GM10248 (cell line): ENCODE results near the gene RUNX2.

Experiments used
- CTCF ChIA-PET: fragments of 300-600 bp; sonication (Branson Sonifier 250); formaldehyde crosslinking; extraction: SDS; loops from one replicate; lab custom pipeline; 2021; ENCODE audit warnings: antibody characterized with exemption; lab: Yijun Ruan, JAX
- POLR2A ChIA-PET: fragments of 350-650 bp; sonication (Branson Sonifier 250); formaldehyde crosslinking; extraction: SDS; loops from one replicate; lab custom pipeline; 2020; ENCODE audit warnings: antibody characterized with exemption; lab: Yijun Ruan, JAX
- DNase-seq: peaks from one replicate; pipeline ENCODE4 v3.0.0; 2012; ENCODE audit errors: extremely low spot score
- TF ChIP-seq, protein P1 (sequence below): IDR thresholded peaks from 2 replicates; pipeline ENCODE4 v1.5.1; 2012; ENCODE audit warnings: mild to moderate bottlenecking, low read depth; ENCODE audit errors: extremely low read depth, missing control alignments, control extremely low read depth

The RUNX2 gene

DNA sequence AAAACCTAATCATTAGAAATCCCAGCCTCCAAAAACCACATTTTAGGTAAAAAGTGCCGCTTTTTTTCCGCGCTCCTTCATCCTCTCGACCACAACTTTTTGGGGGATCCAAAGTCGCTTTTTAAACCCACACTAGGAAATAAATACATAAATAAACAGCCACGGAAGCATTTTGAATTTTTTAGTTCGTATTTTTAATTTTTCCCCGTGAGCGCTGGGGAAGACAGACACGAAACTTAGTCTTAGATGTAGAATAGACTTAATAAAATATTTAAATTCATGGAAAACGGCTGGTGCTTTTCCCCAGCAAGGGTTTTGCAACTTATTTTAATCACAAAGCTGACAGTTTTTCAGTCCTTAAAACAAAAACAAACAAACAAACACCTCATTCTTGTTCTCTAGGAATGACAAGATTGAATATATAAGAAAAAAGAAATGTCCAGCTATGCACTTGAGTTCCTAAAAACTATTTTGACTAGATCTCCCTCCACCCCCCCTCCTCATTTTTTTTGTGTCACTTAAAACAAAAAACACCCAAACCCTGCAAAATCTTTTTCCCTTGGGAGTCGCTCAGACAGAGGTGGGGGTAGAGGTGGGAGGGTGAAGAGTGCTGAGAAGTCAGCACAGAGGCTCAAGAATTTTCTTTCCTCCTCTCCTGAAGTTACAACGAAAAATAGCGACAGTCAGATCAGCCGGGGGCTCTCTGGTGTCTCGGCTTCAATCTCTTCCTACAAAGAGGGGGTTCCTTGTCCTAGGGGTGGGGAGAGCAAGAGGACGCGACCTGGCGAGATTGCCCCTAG is 93.0 kb downstream of the RUNX2 start:
- ChIA-PET CTCF (interaction anchor here (1.4 to 4.6 kb wide), 4 partner anchors 315 to 791 kb away, joined by 3 to 26 read pairs (median 4); no protein-coding TSS in a partner anchor), POLR2A (no interaction called here)
- peak; percentile 21 for DNase-seq
- TF ChIP-seq, protein P1, sequence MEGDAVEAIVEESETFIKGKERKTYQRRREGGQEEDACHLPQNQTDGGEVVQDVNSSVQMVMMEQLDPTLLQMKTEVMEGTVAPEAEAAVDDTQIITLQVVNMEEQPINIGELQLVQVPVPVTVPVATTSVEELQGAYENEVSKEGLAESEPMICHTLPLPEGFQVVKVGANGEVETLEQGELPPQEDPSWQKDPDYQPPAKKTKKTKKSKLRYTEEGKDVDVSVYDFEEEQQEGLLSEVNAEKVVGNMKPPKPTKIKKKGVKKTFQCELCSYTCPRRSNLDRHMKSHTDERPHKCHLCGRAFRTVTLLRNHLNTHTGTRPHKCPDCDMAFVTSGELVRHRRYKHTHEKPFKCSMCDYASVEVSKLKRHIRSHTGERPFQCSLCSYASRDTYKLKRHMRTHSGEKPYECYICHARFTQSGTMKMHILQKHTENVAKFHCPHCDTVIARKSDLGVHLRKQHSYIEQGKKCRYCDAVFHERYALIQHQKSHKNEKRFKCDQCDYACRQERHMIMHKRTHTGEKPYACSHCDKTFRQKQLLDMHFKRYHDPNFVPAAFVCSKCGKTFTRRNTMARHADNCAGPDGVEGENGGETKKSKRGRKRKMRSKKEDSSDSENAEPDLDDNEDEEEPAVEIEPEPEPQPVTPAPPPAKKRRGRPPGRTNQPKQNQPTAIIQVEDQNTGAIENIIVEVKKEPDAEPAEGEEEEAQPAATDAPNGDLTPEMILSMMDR: no peak

DNA sequence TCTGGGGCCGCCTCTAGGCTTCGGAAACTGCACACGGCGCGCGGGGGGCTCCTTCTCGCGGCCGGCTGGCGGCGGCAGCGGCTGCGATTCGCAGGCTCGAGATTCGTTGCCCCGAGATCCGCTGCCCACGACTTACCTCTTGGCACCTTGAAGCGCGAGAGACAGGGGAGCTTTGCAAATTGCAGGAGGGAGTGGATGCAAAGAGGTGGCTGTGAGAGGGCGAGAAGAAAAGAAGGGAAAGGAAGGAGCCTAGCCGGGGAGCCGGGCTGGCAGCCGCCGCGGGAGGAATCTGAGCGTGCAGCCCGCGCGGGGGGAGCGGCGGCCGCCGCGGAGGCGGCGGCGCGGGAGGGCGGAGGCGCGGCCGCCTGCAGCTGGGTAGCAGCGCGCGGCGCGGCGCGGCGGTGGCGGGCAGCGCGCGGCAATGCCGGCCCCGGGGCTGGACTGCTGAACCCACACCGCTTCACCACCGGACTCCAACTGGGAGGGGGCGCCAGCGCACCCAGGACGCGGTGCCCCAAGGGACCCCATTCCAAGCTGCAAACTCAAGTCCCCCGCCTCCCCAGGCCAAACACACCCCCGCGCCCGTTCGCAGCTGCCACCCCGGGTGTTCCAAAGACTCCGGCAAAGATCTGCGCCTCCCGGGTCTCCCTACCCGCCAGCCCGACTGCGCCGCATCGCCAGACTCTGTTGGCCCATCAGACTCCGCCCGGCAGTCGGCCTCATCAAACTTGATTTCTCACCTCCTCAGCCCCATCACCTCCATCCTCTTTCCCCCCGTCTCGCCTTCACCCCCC is 93.8 kb downstream of the RUNX2 start:
- CTCF ChIA-PET: interaction anchor here (1.4 to 4.6 kb wide), 2 partner anchors 315 to 765 kb away, joined by 3 to 26 read pairs; no protein-coding TSS in a partner anchor
- POLR2A ChIA-PET: no interaction called here
- DNase-seq: peak; percentile 26
- TF ChIP-seq, protein P1: peak; percentile 35

DNA sequence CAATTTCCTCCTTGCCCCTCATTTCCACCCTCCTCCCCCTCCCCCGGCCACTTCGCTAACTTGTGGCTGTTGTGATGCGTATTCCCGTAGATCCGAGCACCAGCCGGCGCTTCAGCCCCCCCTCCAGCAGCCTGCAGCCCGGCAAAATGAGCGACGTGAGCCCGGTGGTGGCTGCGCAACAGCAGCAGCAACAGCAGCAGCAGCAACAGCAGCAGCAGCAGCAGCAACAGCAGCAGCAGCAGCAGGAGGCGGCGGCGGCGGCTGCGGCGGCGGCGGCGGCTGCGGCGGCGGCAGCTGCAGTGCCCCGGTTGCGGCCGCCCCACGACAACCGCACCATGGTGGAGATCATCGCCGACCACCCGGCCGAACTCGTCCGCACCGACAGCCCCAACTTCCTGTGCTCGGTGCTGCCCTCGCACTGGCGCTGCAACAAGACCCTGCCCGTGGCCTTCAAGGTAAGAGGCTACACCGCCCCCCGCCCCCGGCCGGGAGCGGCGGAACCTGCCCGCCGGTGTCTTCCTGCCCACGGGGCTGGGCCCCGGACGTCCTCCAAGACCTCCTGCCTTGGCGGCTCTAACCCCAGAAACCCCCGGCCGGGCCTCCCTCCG is 94.5 kb downstream of the RUNX2 start:
- TF ChIP-seq, protein P1: no peak
- CTCF ChIA-PET: no interaction called here
- DNase-seq: peak; percentile 17
- POLR2A ChIA-PET: no interaction called here

DNA sequence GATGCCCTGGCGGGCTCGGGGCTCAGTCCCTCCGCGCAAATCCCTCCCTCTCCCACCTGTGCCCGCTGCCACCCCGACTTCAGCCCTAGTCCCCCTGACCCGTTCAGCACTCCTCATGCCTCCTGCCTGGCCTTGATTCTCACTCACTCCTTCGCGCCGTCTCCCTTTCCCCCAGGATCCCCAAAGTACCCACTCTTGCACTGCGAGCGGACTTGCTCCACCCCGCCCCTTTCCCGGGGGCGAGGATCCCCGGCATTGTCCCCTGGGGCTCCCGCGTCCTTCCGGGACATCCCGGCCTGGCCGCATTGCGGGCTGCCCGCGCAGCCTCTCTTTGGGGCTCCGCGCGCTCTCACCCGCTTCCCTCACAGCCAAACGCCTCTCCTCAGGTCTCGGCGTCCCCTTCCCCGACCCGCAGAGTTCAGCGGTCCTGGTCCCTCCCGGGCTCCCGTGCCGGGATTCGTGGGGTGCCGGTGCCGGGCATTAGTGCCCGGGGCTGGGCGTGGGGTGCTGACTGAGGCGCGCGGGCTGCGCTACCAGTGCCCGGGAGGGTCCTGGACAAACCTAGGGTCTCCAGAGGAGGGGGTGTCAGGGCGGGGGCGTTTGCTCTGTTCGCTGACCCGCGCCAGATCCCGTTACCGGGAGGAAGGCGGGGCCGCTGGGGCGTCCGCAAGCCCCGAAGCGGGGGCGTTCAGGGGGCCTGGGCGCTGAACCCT is 95.1 kb downstream of the RUNX2 start:
- ChIA-PET CTCF (no interaction called here), POLR2A (no interaction called here)
- TF ChIP-seq, protein P1: no peak
- DNase-seq: peak; percentile 18

DNA sequence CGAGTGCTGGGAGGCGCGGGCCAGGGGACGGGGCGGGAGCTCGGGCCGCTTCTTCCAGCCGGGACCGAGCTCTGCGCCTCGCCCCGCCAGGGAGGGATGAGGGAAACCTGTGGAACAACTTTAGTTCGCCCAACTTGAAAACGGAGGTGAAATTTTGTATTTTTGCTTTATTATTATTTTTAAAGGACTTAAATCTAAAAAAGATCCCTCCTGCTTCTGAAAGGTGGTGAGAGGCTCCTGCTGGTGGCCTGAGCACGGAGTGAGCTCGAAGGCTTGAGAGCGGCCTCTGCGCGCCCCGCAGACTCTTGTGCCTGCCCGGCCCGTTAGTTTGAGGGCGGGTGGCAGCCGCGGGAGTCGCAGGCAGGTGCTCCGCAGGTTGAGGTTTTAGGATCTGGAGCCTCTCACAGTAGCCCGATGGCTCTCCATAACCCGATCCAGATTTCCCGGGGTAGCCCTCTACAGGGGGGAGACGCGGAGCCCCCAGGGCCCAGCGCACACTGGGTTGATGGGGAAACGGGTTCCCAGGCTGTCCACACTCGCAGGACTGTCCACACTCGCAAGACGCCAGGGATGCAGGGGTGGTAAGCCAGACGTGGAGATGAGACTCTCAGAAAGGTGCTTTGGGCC is 95.8 kb downstream of the RUNX2 start:
- ChIA-PET POLR2A (no interaction called here), CTCF (no interaction called here)
- TF ChIP-seq, protein P1: no peak
- DNase-seq: peak; percentile 12
